Measurements from ENCODE around the gene MASP2. TPM values are rescaled to one million over a fixed set of nuclear protein-coding genes. Genes with fewer than 3 reads are reported as not detected.

MASP2 gene
- total and polyA plus RNA-seq, 12 donors: 0.01 TPM; not detected in 11

GRCh38 chr1:11059155-11059967 lies 12.3 kb upstream of the MASP2 start:
- TF ChIP-seq, protein P1, sequence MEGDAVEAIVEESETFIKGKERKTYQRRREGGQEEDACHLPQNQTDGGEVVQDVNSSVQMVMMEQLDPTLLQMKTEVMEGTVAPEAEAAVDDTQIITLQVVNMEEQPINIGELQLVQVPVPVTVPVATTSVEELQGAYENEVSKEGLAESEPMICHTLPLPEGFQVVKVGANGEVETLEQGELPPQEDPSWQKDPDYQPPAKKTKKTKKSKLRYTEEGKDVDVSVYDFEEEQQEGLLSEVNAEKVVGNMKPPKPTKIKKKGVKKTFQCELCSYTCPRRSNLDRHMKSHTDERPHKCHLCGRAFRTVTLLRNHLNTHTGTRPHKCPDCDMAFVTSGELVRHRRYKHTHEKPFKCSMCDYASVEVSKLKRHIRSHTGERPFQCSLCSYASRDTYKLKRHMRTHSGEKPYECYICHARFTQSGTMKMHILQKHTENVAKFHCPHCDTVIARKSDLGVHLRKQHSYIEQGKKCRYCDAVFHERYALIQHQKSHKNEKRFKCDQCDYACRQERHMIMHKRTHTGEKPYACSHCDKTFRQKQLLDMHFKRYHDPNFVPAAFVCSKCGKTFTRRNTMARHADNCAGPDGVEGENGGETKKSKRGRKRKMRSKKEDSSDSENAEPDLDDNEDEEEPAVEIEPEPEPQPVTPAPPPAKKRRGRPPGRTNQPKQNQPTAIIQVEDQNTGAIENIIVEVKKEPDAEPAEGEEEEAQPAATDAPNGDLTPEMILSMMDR (IDR thresholded peaks at IDR 0.05): no peak
- intact Hi-C loops (cut with DNase I): loop anchor here in 1 of 10 donors (10.0 kb wide), 1 partner anchor 665 kb away; no protein-coding TSS in a partner anchor
- Histone ChIP-seq H3K36me3 (peaks cover 0 to 57% (median 13%) of the 10 kb centered on the region in 9 donors), H3K27ac (peak overlapping the region in 8 of 10 donors; percentile 21 to 76 (median 64)), H3K4me1 (peaks cover 8 to 32% (median 22%) of the 10 kb centered on the region in 9 donors), H3K9me3 (no peaks in the 10 kb centered on the region), H3K4me3 (peak overlapping the region; percentile 59 to 99 (median 95)), H3K27me3 (no peaks in the 10 kb centered on the region)
- 2 to 3% methylated on average over 63 to 72 of the region's 72 CpGs for WGBS, 2 donors
- ATAC-seq (peak in 2 of 8 donors; percentile 1 to 5), DNase-seq (no peak)

DNA sequence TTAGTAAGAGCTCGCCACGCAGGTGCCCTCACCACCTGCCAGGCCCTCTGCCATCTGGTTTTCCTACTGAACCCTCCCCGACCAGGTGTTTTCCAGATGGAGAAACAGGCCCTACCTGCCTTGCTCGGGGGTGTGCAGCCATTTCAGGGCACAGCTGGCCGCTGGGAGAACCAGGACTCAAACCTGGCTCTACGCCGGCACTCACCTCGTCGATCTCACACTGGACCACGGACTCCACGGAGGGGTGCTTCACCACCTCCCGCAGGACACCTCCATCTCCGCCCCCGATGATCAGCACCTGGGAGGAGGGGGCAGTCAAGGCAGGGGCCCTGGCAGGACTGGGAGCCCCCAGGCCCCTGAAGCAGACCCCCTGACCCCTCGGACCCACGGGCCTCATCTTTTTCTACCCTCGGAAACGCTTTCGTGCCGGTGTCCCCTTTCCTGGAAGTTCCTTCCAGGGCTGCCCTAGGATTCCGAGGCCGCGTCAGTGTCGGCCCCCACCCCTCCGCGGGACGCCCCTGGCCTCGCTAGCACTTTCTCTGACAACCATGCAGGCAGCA lies 11.6 kb upstream of the MASP2 start:
- H3K4me1 ChIP-seq: peaks cover 8 to 32% (median 22%) of the 10 kb centered on the region in 9 donors
- TF ChIP-seq, protein P1 (IDR thresholded peaks at IDR 0.05): no peak
- WGBS, 2 donors: 59 to 63% methylated on average over 28 of the region's 28 CpGs
- peaks cover 0 to 56% (median 13%) of the 10 kb centered on the region in 9 donors for H3K36me3 ChIP-seq
- no peaks in the 10 kb centered on the region for H3K27me3 ChIP-seq
- H3K27ac ChIP-seq: peak overlapping the region in 1 of 10 donors; percentile 74
- peak overlapping the region; percentile 59 to 99 (median 95) for H3K4me3 ChIP-seq
- intact Hi-C loops (cut with DNase I): loop anchor here in 1 of 10 donors (10.0 kb wide), 1 partner anchor 666 kb away; no protein-coding TSS in a partner anchor
- no peaks in the 10 kb centered on the region for H3K9me3 ChIP-seq
- ATAC-seq: no peak
- DNase-seq: no peak

GRCh38 chr1:11058026-11058425 lies 11.0 kb upstream of the MASP2 start:
- Histone ChIP-seq H3K4me1 (peaks cover 8 to 35% (median 23%) of the 10 kb centered on the region in 9 donors), H3K27ac (no peak overlapping the region), H3K4me3 (no peak overlapping the region), H3K9me3 (no peaks in the 10 kb centered on the region), H3K36me3 (peaks cover 0 to 49% (median 13%) of the 10 kb centered on the region in 9 donors), H3K27me3 (no peaks in the 10 kb centered on the region)
- 97 to 98% methylated on average over 14 of the region's 14 CpGs for WGBS, 2 donors
- no peak for DNase-seq
- TF ChIP-seq, protein P1 (IDR thresholded peaks at IDR 0.05): no peak
- intact Hi-C loops (cut with DNase I): loop anchor here in 1 of 10 donors (10.0 kb wide), 1 partner anchor 667 kb away; no protein-coding TSS in a partner anchor
- ATAC-seq: no peak

- Histone ChIP-seq H3K27me3 (no peaks in the 10 kb centered on the region), H3K4me3 (no peak overlapping the region), H3K9me3 (no peaks in the 10 kb centered on the region), H3K36me3 (peaks cover 0 to 48% (median 13%) of the 10 kb centered on the region in 9 donors), H3K4me1 (peaks cover 8 to 40% (median 23%) of the 10 kb centered on the region in 9 donors), H3K27ac (no peak overlapping the region)
- DNase-seq: no peak
- 93% methylated on average over 8 of the region's 8 CpGs for WGBS, 2 donors
- ATAC-seq: no peak
- intact Hi-C loops (cut with DNase I): loop anchor here in 1 of 10 donors (10.0 kb wide), 1 partner anchor 667 kb away; no protein-coding TSS in a partner anchor
- TF ChIP-seq, protein P1 (IDR thresholded peaks at IDR 0.05): no peak
Observed at GRCh38 chr1:11057477-11057876, 10.4 kb upstream of the MASP2 start.

All from heart right ventricle (tissue), 16 donors.